ENCODE data around the gene AVPR1A.

DNA sequence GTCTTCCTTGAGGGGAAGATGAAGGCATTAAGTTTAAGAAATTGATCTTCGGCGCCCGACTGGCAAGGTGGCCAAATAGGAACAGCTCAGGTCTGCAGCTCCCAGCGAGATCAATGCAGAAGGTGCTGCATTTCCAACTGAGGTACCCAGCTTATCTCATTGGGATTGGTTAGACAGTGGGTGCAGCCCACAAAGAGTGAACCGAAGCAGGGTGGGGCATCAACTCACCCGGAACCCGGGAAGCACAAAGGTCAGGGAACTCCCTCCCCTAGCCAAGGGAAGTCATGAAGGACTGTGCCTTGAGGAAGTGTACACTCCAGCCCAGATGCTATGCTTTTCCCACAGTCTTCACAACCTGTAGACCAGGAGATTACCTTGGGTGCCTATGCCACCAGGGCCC lies 45.2 kb upstream of the AVPR1A start:
- TF ChIP-seq EZH2 (IDR thresholded peaks at IDR 0.05; ENCODE audit: insufficient read depth, low read length), result no peak
- TF ChIP-seq, protein P1, sequence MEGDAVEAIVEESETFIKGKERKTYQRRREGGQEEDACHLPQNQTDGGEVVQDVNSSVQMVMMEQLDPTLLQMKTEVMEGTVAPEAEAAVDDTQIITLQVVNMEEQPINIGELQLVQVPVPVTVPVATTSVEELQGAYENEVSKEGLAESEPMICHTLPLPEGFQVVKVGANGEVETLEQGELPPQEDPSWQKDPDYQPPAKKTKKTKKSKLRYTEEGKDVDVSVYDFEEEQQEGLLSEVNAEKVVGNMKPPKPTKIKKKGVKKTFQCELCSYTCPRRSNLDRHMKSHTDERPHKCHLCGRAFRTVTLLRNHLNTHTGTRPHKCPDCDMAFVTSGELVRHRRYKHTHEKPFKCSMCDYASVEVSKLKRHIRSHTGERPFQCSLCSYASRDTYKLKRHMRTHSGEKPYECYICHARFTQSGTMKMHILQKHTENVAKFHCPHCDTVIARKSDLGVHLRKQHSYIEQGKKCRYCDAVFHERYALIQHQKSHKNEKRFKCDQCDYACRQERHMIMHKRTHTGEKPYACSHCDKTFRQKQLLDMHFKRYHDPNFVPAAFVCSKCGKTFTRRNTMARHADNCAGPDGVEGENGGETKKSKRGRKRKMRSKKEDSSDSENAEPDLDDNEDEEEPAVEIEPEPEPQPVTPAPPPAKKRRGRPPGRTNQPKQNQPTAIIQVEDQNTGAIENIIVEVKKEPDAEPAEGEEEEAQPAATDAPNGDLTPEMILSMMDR (IDR thresholded peaks at IDR 0.05; ENCODE audit: insufficient read depth, low read depth, low read length), result no peak

Data from astrocyte (in vitro differentiated cells and primary cell).